Daoy (cell line): ENCODE results near the gene PROKR2. TPM values are rescaled to one million over a fixed set of nuclear protein-coding genes. Genes with fewer than 3 reads are reported as not detected.

ENCODE experiments used
- DNase-seq: peaks from one replicate; pipeline ENCODE4 v3.0.0-alpha.2; 2015; ENCODE audit warnings: low read depth
- total RNA-seq: library from RNA; depleted of rRNA; stranded (reverse); fragments of >200 nt; shearing (Covaris generic); gene quantifications from 2 replicates; pipeline ENCODE4 v1.2.3, GENCODE V29; 2014; rRNA removed

The PROKR2 gene
- total RNA-seq = not detected in 2 replicates

- peak; percentile 26 for DNase-seq
Measured at GRCh38 chr20:5316188-5317158, at the start of gene PROKR2. TSS of gene PROKR2 (minus strand) at chr20:5316954. CDS start at chr20:5314369, 2,585 bp downstream.

GRCh38 chr20:5364997-5365597, 48.3 kb upstream of the PROKR2 start:
- peak; percentile 32 for DNase-seq

GRCh38 chr20:5364136-5364821, 47.5 kb upstream of the PROKR2 start:
- DNase-seq = peak; percentile 3

GRCh38 chr20:5362771-5363170, 46.0 kb upstream of the PROKR2 start:
- DNase-seq = no peak

- no peak for DNase-seq
Measured at GRCh38 chr20:5361176-5361575, 44.4 kb upstream of the PROKR2 start.

- DNase-seq = no peak
Measured at GRCh38 chr20:5357946-5358345, 41.2 kb upstream of the PROKR2 start.

- DNase-seq = no peak
Measured at GRCh38 chr20:5356941-5357340, 40.2 kb upstream of the PROKR2 start.

- no peak for DNase-seq
Measured at GRCh38 chr20:5354901-5355300, 38.1 kb upstream of the PROKR2 start.

- peak; percentile 11 for DNase-seq
Measured at GRCh38 chr20:5353624-5354496, 37.1 kb upstream of the PROKR2 start.

GRCh38 chr20:5349448-5349847, 32.7 kb upstream of the PROKR2 start:
- peak; percentile 7 for DNase-seq

GRCh38 chr20:5342021-5342420, 25.3 kb upstream of the PROKR2 start:
- DNase-seq = no peak

GRCh38 chr20:5331340-5331739, 14.6 kb upstream of the PROKR2 start:
- DNase-seq = no peak

GRCh38 chr20:5328268-5328667, 11.5 kb upstream of the PROKR2 start:
- no peak for DNase-seq

GRCh38 chr20:5327356-5327755, 10.6 kb upstream of the PROKR2 start:
- no peak for DNase-seq

- DNase-seq = no peak
Measured at GRCh38 chr20:5315807-5316187, 957 bp downstream of the PROKR2 start.

- no peak for DNase-seq
Measured at GRCh38 chr20:5313916-5314315, 2.8 kb downstream of the PROKR2 start.

- DNase-seq = no peak
Measured at GRCh38 chr20:5312518-5312917, 4.2 kb downstream of the PROKR2 start.

- no peak for DNase-seq
Measured at GRCh38 chr20:5309971-5310370, 6.8 kb downstream of the PROKR2 start.

- no peak for DNase-seq
Measured at GRCh38 chr20:5298811-5299210, 17.9 kb downstream of the PROKR2 start.

- DNase-seq = no peak
Measured at GRCh38 chr20:5297280-5298004, 19.3 kb downstream of the PROKR2 start.

GRCh38 chr20:5290596-5290995, 26.2 kb downstream of the PROKR2 start:
- no peak for DNase-seq
